ENCODE data around the gene ZNF883. TPM values are rescaled to one million over a fixed set of nuclear protein-coding genes. Genes with fewer than 3 reads are reported as not detected.

Gene ZNF883
- total RNA-seq, 2 donors from 2014 or later = 1.5 to 5.2 TPM

DNA sequence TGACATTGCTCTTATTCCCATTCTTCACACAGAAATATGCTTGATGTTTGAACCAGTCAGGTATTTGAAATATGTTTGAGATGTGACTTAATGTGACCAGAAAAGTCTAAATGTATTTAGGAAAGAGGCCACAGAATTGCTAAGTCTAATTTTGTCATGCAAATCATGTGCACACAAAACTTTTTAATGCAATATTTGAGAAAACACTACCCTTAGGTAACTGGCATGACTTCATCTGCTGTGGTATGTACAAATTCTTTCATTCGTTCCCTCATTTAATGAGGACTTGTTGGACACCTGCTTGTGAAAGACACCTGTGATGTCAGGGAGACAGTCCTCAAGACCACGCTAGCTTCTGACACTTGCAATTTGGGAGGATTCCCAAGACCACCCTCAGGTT lies 100.3 kb downstream of the ZNF883 start:
- H3K36me3 ChIP-seq = no peaks in the 10 kb centered on the region
- H3K27ac ChIP-seq = no peak overlapping the region
- 51% methylated on average over 2 of the region's 2 CpGs for whole genome bisulfite sequencing
- DNase-seq (ENCODE audit: low spot score) = no peak
- H3K4me3 ChIP-seq = no peak overlapping the region
- H3K4me1 ChIP-seq (replicated peaks) = no peaks in the 10 kb centered on the region
- intact Hi-C loops (cut with DNase I) = no loop called here
- no peaks in the 10 kb centered on the region for H3K27me3 ChIP-seq (replicated peaks; ENCODE audit: insufficient read depth)
- H3K9me3 ChIP-seq = no peaks in the 10 kb centered on the region
- TF ChIP-seq POLR2A (IDR thresholded peaks at IDR 0.05) (no peak), POLR2AphosphoS5 (IDR thresholded peaks at IDR 0.05) (no peak)
- TF ChIP-seq, protein P1, sequence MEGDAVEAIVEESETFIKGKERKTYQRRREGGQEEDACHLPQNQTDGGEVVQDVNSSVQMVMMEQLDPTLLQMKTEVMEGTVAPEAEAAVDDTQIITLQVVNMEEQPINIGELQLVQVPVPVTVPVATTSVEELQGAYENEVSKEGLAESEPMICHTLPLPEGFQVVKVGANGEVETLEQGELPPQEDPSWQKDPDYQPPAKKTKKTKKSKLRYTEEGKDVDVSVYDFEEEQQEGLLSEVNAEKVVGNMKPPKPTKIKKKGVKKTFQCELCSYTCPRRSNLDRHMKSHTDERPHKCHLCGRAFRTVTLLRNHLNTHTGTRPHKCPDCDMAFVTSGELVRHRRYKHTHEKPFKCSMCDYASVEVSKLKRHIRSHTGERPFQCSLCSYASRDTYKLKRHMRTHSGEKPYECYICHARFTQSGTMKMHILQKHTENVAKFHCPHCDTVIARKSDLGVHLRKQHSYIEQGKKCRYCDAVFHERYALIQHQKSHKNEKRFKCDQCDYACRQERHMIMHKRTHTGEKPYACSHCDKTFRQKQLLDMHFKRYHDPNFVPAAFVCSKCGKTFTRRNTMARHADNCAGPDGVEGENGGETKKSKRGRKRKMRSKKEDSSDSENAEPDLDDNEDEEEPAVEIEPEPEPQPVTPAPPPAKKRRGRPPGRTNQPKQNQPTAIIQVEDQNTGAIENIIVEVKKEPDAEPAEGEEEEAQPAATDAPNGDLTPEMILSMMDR (IDR thresholded peaks at IDR 0.05) = no peak

Other genes with a start within 250 kb of the ZNF883 start
- under 1 TPM in 1 of 2 donors, not detected in 1; 0.80 TPM for gene SLC46A2, start 121.3 kb downstream of the ZNF883 start, total RNA-seq
- gene ZFP37, start 44.5 kb upstream of the ZNF883 start, total RNA-seq = 1 to 10 TPM; 2.9 to 3.2 TPM
- 10 to 100 TPM in 1 of 2 donors, 1 to 10 TPM in 1; 8.8 to 34.3 TPM for gene SLC31A2, start 138.8 kb upstream of the ZNF883 start, total RNA-seq
- gene FKBP15, start 209.1 kb upstream of the ZNF883 start, total RNA-seq = 10 to 100 TPM; 22.5 to 25.7 TPM
- gene SLC31A1, start 209.4 kb upstream of the ZNF883 start, total RNA-seq = 10 to 100 TPM; 22.8 to 68.5 TPM

All from prostate gland (tissue), 2 donors.